ENCODE measurements around the gene ROPN1L. TPM values are rescaled to one million over a fixed set of nuclear protein-coding genes. Genes with fewer than 3 reads are reported as not detected.

The ROPN1L gene
- total and polyA plus RNA-seq, 2 of the 4 experiments (the other 2 are of a cell fraction), result 0.34 to 0.36 TPM

DNA sequence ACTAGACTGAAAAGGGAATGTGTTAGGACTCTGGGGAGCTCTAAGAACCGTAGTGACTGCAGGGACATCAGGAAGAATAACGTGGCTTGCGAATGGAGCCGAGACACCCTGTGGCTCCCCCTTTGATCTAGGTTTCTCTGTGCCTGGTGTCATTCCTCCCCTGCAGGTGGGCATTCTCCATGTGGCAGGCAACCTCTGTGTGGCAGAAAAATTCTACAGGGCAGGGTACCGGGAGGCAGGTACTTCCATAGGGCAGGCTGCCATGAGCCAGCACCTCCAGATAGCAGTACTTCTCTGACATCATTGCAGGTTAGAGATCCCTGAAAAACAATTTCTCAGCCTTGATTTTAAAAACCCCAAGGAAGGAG is 43.1 kb downstream of the ROPN1L start:
- Histone ChIP-seq H3K14ac (replicated peaks; ENCODE audit: low read depth, low read length) (peak overlapping the region; percentile 89), H2BK120ac (ENCODE audit: low read depth, low read length) (peak overlapping the region; percentile 98), H4K20me1 (ENCODE audit: insufficient read depth, low read length) (no peaks in the 10 kb centered on the region), H2BK15ac (ENCODE audit: low read depth, low read length) (peak overlapping the region; percentile 1; the same call in 1 of the 3 replicates), H2BK5ac (ENCODE audit: low read depth, low read length, poor library complexity, severe bottlenecking) (peak overlapping the region; percentile 72), H2BK20ac (ENCODE audit: low read depth, low read length) (peak overlapping the region; percentile 98), H3K4me1 (ENCODE audit: control insufficient read depth, insufficient read depth, low read length) (peaks cover 19% of the 10 kb centered on the region), H2AFZ (replicated peaks; ENCODE audit: low read length, poor library complexity) (peak overlapping the region; percentile 76), H2AK5ac (ENCODE audit: low read depth, low read length) (peak overlapping the region; percentile 38; the same call in 1 of the 2 replicates), H3K27ac (ENCODE audit: insufficient read depth, low read length) (peak overlapping the region; percentile 80), H3K23ac (ENCODE audit: low read depth, low read length) (peak overlapping the region; percentile 25), H3K4me3 (ENCODE audit: insufficient read depth, low read depth, low read length) (no peak overlapping the region), H3K56ac (ENCODE audit: extremely low read depth, insufficient read depth, low read length) (peak overlapping the region; percentile 1), H4K91ac (ENCODE audit: insufficient read depth, low read depth, low read length) (peak overlapping the region; percentile 44), H3K27me3 (ENCODE audit: control insufficient read depth, insufficient read depth, low read length) (no peaks in the 10 kb centered on the region), H3K9me1 (ENCODE audit: insufficient read depth, low read length) (peaks cover 12% of the 10 kb centered on the region), H3K79me1 (ENCODE audit: low read depth in 1 of 2, low read length in 2 of 2) (no peaks in the 10 kb centered on the region), H3K36me3 (ENCODE audit: control insufficient read depth, insufficient read depth, low read length) (no peaks in the 10 kb centered on the region), H4K8ac (ENCODE audit: low read depth in 2 of 2, low read length in 2 of 2) (peak overlapping the region; percentile 73 to 96), H4K5ac (ENCODE audit: low read depth, low read length) (peak overlapping the region; percentile 74), H3K4ac (ENCODE audit: low read depth, low read length) (peak overlapping the region; percentile 84), H3K9ac (ENCODE audit: low read depth, low read length) (no peak overlapping the region), H2AK9ac (replicated peaks; ENCODE audit: low read depth, low read length, poor library complexity) (peak overlapping the region; percentile 86), H3K9me3 (ENCODE audit: control insufficient read depth, insufficient read depth, low read length) (no peaks in the 10 kb centered on the region), H3K18ac (ENCODE audit: low read depth, low read length) (peak overlapping the region; percentile 43), H3K4me2 (ENCODE audit: low read depth, low read length) (peak overlapping the region; percentile 3; the same call in 1 of the 2 replicates)
- no peak for ATAC-seq (ENCODE audit: low read depth)
- WGBS, 2 experiments (ENCODE audit: extremely low coverage in 2 of 2, insufficient read length in 1 of 2), result no CpG with 5 or more reads among the region's 5 CpGs
- ChIA-PET POLR2A (ENCODE audit: unreplicated experiment) (no interaction called here), CTCF (interaction anchor here (0.8 kb wide), 1 partner anchor 15 kb away, joined by 3 read pairs; no protein-coding TSS in a partner anchor)
- DNase-seq, result no peak
- in situ Hi-C loops (cut with MboI; ENCODE audit: low sequenced_read_pairs), result no loop called here
- dilution Hi-C loops (cut with HindIII; ENCODE audit: low sequenced_read_pairs, unreplicated experiment), result no loop called here
- TF ChIP-seq RCOR1 (IDR thresholded peaks at IDR 0.05; ENCODE audit: insufficient replicate concordance, low read length), result no peak
- no peak for TF ChIP-seq SMC3 (IDR thresholded peaks at IDR 0.05; ENCODE audit: low read depth, low read length)
- TF ChIP-seq CHD1 (IDR thresholded peaks at IDR 0.05; ENCODE audit: low read depth, low read length), result no peak
- no peak for TF ChIP-seq BHLHE40 (IDR thresholded peaks at IDR 0.05; ENCODE audit: low read depth, low read length)
- TF ChIP-seq RFX5 (IDR thresholded peaks at IDR 0.05; ENCODE audit: low read depth, low read length), result no peak
- TF ChIP-seq FOS (IDR thresholded peaks at IDR 0.05; ENCODE audit: low read depth, low read length), result no peak
- no peak for TF ChIP-seq POLR2A (IDR thresholded peaks at IDR 0.05; ENCODE audit: low read depth, low read length)
- TF ChIP-seq MAFK (IDR thresholded peaks at IDR 0.05; ENCODE audit: low read depth, low read length), result no peak
- TF ChIP-seq, protein P1, sequence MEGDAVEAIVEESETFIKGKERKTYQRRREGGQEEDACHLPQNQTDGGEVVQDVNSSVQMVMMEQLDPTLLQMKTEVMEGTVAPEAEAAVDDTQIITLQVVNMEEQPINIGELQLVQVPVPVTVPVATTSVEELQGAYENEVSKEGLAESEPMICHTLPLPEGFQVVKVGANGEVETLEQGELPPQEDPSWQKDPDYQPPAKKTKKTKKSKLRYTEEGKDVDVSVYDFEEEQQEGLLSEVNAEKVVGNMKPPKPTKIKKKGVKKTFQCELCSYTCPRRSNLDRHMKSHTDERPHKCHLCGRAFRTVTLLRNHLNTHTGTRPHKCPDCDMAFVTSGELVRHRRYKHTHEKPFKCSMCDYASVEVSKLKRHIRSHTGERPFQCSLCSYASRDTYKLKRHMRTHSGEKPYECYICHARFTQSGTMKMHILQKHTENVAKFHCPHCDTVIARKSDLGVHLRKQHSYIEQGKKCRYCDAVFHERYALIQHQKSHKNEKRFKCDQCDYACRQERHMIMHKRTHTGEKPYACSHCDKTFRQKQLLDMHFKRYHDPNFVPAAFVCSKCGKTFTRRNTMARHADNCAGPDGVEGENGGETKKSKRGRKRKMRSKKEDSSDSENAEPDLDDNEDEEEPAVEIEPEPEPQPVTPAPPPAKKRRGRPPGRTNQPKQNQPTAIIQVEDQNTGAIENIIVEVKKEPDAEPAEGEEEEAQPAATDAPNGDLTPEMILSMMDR (conservative IDR thresholded peaks at IDR 0.05; ENCODE audit: low read depth, low read length), result no peak
- TF ChIP-seq NFE2L2 (IDR thresholded peaks at IDR 0.05; ENCODE audit: low read depth, low read length), result no peak
- no peak for TF ChIP-seq RAD21 (IDR thresholded peaks at IDR 0.05; ENCODE audit: low read length)
- TF ChIP-seq MAZ (IDR thresholded peaks at IDR 0.05; ENCODE audit: borderline replicate concordance, low read depth, low read length), result no peak
- TF ChIP-seq MXI1 (IDR thresholded peaks at IDR 0.05; ENCODE audit: borderline replicate concordance, low read depth, low read length), result no peak
- no peak for TF ChIP-seq CEBPB (IDR thresholded peaks at IDR 0.05; ENCODE audit: low read depth, low read length)
- TF ChIP-seq, protein P2, sequence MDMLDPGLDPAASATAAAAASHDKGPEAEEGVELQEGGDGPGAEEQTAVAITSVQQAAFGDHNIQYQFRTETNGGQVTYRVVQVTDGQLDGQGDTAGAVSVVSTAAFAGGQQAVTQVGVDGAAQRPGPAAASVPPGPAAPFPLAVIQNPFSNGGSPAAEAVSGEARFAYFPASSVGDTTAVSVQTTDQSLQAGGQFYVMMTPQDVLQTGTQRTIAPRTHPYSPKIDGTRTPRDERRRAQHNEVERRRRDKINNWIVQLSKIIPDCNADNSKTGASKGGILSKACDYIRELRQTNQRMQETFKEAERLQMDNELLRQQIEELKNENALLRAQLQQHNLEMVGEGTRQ (IDR thresholded peaks at IDR 0.05; ENCODE audit: low read depth, low read length), result no peak
- TF ChIP-seq, protein P3, sequence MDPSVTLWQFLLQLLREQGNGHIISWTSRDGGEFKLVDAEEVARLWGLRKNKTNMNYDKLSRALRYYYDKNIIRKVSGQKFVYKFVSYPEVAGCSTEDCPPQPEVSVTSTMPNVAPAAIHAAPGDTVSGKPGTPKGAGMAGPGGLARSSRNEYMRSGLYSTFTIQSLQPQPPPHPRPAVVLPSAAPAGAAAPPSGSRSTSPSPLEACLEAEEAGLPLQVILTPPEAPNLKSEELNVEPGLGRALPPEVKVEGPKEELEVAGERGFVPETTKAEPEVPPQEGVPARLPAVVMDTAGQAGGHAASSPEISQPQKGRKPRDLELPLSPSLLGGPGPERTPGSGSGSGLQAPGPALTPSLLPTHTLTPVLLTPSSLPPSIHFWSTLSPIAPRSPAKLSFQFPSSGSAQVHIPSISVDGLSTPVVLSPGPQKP (IDR thresholded peaks at IDR 0.05; ENCODE audit: borderline replicate concordance, low read depth, low read length), result no peak
- no TSS peak for BruUV-seq (replicated peaks)
- intact Hi-C loops (cut with micrococcal nuclease), result loop anchor here (1.0 kb wide), 2 partner anchors 29 to 67 kb away; no protein-coding TSS in a partner anchor
